Upper lobe of left lung (tissue), 6 donors: ENCODE measurements around the gene ZFP69. TPM values are rescaled to one million over a fixed set of nuclear protein-coding genes. Genes with fewer than 3 reads are reported as not detected.

Experiments
- ATAC-seq, 2 donors: fragments of 200-7000 bp; cut with Tn5 transposase; one replicate each; pipeline ENCODE4 v1.9.1; 2022; ENCODE audit warnings: mild to moderate bottlenecking in 2 of 2, moderate library complexity in 2 of 2; ENCODE audit not compliant: low FRiP score in 2 of 2
- DNase-seq, 2 donors: peaks; one replicate each; pipeline ENCODE4 v3.0.0-alpha.2; 2019 to 2020
- H3K27ac ChIP-seq, 4 donors: fragments of 200-600 bp; sonication (generic); one replicate each; pipeline ENCODE4 v1.5.1; 2016 to 2019
- H3K27me3 ChIP-seq, 4 donors: fragments of 200-600 bp; sonication (generic); one replicate each; pipeline ENCODE4 v1.5.1; 2017 to 2019
- H3K36me3 ChIP-seq, 4 donors: fragments of 200-600 bp; sonication (generic); one replicate each; pipeline ENCODE4 v1.5.1; 2016 to 2019
- H3K4me1 ChIP-seq, 4 donors: fragments of 200-600 bp; sonication (generic); one replicate each; pipeline ENCODE4 v1.5.1; 2018 to 2019
- H3K4me3 ChIP-seq, 4 donors: fragments of 200-600 bp; sonication (generic); one replicate each; pipeline ENCODE4 v1.5.1; 2017 to 2019; ENCODE audit warnings: mild to moderate bottlenecking in 2 of 4, moderate library complexity in 1 of 4
- H3K9me3 ChIP-seq, 4 donors: fragments of 200-600 bp; sonication (generic); one replicate each; pipeline ENCODE4 v1.5.1; 2018 to 2019
- EP300 ChIP-seq, 4 donors: sonication (generic); formaldehyde crosslinking; IDR thresholded peaks; one replicate each; pipeline ENCODE4 v1.5.1; 2017; ENCODE audit warnings: antibody characterized with exemption in 4 of 4, control low read depth in 2 of 4
- POLR2A ChIP-seq, 4 donors: fragments of 450-650 bp; IDR thresholded peaks; one replicate each; pipeline ENCODE4 v1.5.1; 2016 to 2017; ENCODE audit warnings: antibody characterized with exemption in 4 of 4, mild to moderate bottlenecking in 2 of 4
- POLR2AphosphoS5 ChIP-seq, 2 donors: sonication (generic); formaldehyde crosslinking; IDR thresholded peaks; one replicate each; pipeline ENCODE4 v1.5.1; 2017; ENCODE audit warnings: antibody characterized with exemption in 2 of 2
- WGBS, 2 donors: methylation state at CpG; one replicate each; pipeline ENCODE4 v1.1.5; 2017 to 2018; 5-methylcytosine and 5-hydroxymethylcytosine counted together
- total RNA-seq, 6 donors: library from RNA; depleted of rRNA in 4 of 6; stranded (reverse); fragments of >200 nt in 4 of 6; gene quantifications; one replicate each; pipeline versions ENCODE4 v1.1.0 to v1.2.1, GENCODE V29; 2016 to 2021
- TF ChIP-seq, protein P1 (sequence below), 6 experiments: fragments of 450-650 bp in 4 of 6; fragments of 200-600 bp in 2 of 6; sonication (generic) in 2 of 6; IDR thresholded peaks; one replicate each; pipeline ENCODE4 v1.5.1; 2016 to 2019; ENCODE audit warnings: antibody characterized with exemption in 6 of 6
- donor health status: DM: no; HTN: no; CAD: no; lungs with moderate emphysema.
- donor health status: DM: no; HTN: yes; CAD: no; lungs with severe emphysema.

Gene ZFP69
- total RNA-seq, 6 donors from 2014 or later: 1.3 to 5.2 (median 3.1) TPM

DNA sequence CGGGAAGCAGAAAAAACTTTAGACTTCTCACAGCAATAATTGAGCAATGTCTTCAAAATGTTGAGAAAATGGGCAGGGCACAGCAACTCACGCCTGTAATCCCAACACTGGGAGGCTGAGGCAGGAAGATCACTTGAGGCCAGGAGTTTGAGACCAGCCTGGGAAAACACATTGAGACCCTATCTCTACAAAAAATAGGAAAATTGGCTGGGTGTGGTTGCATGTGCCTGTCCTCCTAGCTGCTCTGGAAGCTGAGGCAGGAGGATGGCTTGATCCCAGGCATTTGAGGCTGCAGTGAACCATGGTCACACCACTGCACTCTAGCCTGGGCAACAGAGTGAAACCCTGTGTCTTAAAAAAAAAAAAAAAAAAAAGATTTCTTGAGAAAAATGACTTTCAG, 7.8 kb upstream of the ZFP69 start:
- Histone ChIP-seq H3K27ac (no peak overlapping the region), H3K27me3 (no peaks in the 10 kb centered on the region), H3K36me3 (no peaks in the 10 kb centered on the region), H3K4me3 (no peak overlapping the region), H3K9me3 (peaks cover 52 to 71% (median 59%) of the 10 kb centered on the region in 4 donors), H3K4me1 (no peaks in the 10 kb centered on the region)
- ATAC-seq (no peak), DNase-seq (no peak)
- no peak for TF ChIP-seq EP300 (IDR thresholded peaks at IDR 0.05)
- no peak for TF ChIP-seq POLR2AphosphoS5 (IDR thresholded peaks at IDR 0.05)
- TF ChIP-seq POLR2A (IDR thresholded peaks at IDR 0.05): no peak
- WGBS, 2 donors: 96 to 97% methylated on average over 2 of the region's 2 CpGs

- Histone ChIP-seq H3K4me1 (peaks cover 0 to 15% (median 7%) of the 10 kb centered on the region in 4 donors), H3K27ac (no peak overlapping the region), H3K9me3 (peaks cover 14 to 27% (median 19%) of the 10 kb centered on the region in 4 donors), H3K27me3 (no peaks in the 10 kb centered on the region), H3K36me3 (no peaks in the 10 kb centered on the region), H3K4me3 (no peak overlapping the region)
- no peak for TF ChIP-seq POLR2A (IDR thresholded peaks at IDR 0.05)
- TF ChIP-seq, protein P1, sequence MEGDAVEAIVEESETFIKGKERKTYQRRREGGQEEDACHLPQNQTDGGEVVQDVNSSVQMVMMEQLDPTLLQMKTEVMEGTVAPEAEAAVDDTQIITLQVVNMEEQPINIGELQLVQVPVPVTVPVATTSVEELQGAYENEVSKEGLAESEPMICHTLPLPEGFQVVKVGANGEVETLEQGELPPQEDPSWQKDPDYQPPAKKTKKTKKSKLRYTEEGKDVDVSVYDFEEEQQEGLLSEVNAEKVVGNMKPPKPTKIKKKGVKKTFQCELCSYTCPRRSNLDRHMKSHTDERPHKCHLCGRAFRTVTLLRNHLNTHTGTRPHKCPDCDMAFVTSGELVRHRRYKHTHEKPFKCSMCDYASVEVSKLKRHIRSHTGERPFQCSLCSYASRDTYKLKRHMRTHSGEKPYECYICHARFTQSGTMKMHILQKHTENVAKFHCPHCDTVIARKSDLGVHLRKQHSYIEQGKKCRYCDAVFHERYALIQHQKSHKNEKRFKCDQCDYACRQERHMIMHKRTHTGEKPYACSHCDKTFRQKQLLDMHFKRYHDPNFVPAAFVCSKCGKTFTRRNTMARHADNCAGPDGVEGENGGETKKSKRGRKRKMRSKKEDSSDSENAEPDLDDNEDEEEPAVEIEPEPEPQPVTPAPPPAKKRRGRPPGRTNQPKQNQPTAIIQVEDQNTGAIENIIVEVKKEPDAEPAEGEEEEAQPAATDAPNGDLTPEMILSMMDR (IDR thresholded peaks at IDR 0.05): no peak
- no peak for TF ChIP-seq EP300 (IDR thresholded peaks at IDR 0.05)
- TF ChIP-seq POLR2AphosphoS5 (IDR thresholded peaks at IDR 0.05): no peak
- DNase-seq (no peak), ATAC-seq (no peak)
- 98 to 100% methylated on average over 2 of the region's 2 CpGs for WGBS, 2 donors
Measured at GRCh38 chr1:40475268-40475667, 1.8 kb upstream of the ZFP69 start.

DNA sequence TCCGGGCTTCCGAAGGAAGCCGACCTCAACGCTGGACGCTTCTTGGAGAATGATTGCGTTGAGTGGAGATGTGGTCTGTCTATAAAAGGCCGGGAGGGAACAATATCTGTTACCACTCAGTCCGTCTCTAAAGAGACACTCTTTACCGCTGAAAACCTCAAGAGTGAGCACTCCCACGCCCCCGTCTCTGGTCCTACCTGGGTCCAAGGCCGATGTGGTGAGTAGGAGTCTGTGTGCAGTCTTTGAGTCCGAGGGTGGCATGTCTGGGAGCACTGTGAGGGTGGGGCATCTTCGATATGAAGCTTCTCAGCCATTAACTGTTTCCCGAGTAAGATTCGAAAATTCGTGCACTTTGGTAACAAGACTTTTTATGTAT, 576 bp downstream of the ZFP69 start:
- TF ChIP-seq POLR2AphosphoS5 (IDR thresholded peaks at IDR 0.05) (no peak), POLR2A (IDR thresholded peaks at IDR 0.05) (no peak), EP300 (IDR thresholded peaks at IDR 0.05) (no peak)
- TF ChIP-seq, protein P1 (IDR thresholded peaks at IDR 0.05): no peak
- ATAC-seq (peak; percentile 54 to 58), DNase-seq (no peak)
- Histone ChIP-seq H3K27me3 (no peaks in the 10 kb centered on the region), H3K4me3 (peak overlapping the region; percentile 32 to 97 (median 82)), H3K4me1 (peaks cover 0 to 15% (median 7%) of the 10 kb centered on the region in 4 donors), H3K9me3 (peaks cover 9 to 20% (median 14%) of the 10 kb centered on the region in 4 donors), H3K36me3 (peaks cover 0 to 7% (median 0%) of the 10 kb centered on the region in 4 donors), H3K27ac (peak overlapping the region; percentile 59 to 75 (median 67))
- WGBS, 2 donors: 6 to 8% methylated on average over 10 to 12 of the region's 17 CpGs

- Histone ChIP-seq H3K4me1 (peaks cover 0 to 15% (median 7%) of the 10 kb centered on the region in 4 donors), H3K27me3 (no peaks in the 10 kb centered on the region), H3K4me3 (peak overlapping the region in 1 of 4 donors; percentile 97), H3K36me3 (peaks cover 0 to 7% (median 0%) of the 10 kb centered on the region in 4 donors), H3K27ac (no peak overlapping the region), H3K9me3 (peaks cover 9 to 19% (median 14%) of the 10 kb centered on the region in 4 donors)
- DNase-seq (no peak), ATAC-seq (no peak)
- WGBS, 2 donors: 74 to 75% methylated on average over 2 of the region's 2 CpGs
- TF ChIP-seq, protein P1 (IDR thresholded peaks at IDR 0.05): no peak
- TF ChIP-seq EP300 (IDR thresholded peaks at IDR 0.05) (no peak), POLR2A (IDR thresholded peaks at IDR 0.05) (no peak), POLR2AphosphoS5 (IDR thresholded peaks at IDR 0.05) (no peak)
Measured at GRCh38 chr1:40478276-40478675, 1.2 kb downstream of the ZFP69 start.

DNA sequence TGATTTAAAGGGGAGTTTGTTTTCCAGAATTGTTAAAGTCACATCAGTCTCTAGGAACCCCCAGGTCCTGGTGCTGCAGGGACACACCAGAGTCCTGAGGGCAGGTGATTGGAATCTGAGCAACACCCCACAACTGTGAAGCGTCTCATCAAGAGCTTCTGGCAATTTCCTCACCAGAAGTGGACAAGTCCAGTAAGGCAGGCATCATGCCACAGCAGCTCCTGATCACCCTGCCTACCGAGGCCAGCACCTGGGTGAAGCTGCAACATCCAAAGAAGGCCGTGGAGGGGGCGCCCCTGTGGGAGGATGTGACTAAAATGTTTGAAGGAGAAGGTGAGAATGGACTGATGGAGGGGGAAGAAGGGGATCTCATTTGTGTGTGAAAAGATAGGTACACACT, 2.1 kb downstream of the ZFP69 start:
- peaks cover 0 to 12% (median 0%) of the 10 kb centered on the region in 4 donors for H3K36me3 ChIP-seq
- H3K9me3 ChIP-seq: peaks cover 7 to 17% (median 10%) of the 10 kb centered on the region in 4 donors
- no peak overlapping the region for H3K4me3 ChIP-seq
- DNase-seq (no peak), ATAC-seq (no peak)
- H3K27me3 ChIP-seq: no peaks in the 10 kb centered on the region
- peaks cover 0 to 15% (median 7%) of the 10 kb centered on the region in 4 donors for H3K4me1 ChIP-seq
- H3K27ac ChIP-seq: no peak overlapping the region
- TF ChIP-seq POLR2A (IDR thresholded peaks at IDR 0.05): no peak
- TF ChIP-seq EP300 (IDR thresholded peaks at IDR 0.05): no peak
- TF ChIP-seq POLR2AphosphoS5 (IDR thresholded peaks at IDR 0.05): no peak
- TF ChIP-seq, protein P1 (IDR thresholded peaks at IDR 0.05): no peak
- 78 to 85% methylated on average over 4 of the region's 4 CpGs for WGBS, 2 donors
